ENCODE measurements around the gene GPAM.

DNA sequence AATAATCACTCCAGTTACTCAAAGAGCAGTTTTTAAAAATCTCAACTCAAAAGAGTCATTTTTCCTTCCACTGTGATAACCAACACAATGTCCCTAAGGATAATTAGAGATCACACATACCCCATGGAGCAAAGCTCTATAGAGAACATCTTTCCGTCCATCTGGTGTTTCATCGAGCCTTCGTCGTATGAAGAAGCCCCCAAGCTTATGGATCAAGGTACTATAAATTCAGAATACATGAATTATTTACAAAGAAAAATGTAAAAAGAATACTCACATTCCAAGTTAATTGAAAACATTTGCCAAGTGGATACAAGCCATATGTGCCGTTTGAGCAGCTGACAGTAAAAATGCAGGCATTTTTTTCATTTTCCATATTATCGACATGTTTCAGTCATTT is 14.8 kb downstream of the GPAM start:
- TF ChIP-seq, protein P1, sequence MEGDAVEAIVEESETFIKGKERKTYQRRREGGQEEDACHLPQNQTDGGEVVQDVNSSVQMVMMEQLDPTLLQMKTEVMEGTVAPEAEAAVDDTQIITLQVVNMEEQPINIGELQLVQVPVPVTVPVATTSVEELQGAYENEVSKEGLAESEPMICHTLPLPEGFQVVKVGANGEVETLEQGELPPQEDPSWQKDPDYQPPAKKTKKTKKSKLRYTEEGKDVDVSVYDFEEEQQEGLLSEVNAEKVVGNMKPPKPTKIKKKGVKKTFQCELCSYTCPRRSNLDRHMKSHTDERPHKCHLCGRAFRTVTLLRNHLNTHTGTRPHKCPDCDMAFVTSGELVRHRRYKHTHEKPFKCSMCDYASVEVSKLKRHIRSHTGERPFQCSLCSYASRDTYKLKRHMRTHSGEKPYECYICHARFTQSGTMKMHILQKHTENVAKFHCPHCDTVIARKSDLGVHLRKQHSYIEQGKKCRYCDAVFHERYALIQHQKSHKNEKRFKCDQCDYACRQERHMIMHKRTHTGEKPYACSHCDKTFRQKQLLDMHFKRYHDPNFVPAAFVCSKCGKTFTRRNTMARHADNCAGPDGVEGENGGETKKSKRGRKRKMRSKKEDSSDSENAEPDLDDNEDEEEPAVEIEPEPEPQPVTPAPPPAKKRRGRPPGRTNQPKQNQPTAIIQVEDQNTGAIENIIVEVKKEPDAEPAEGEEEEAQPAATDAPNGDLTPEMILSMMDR (IDR thresholded peaks at IDR 0.05), result no peak
- TF ChIP-seq TCF12 (IDR thresholded peaks at IDR 0.05), result no peak

Measured in SK-N-SH (cell line).